ENCODE results near the gene BRMS1L. TPM values are rescaled to one million over a fixed set of nuclear protein-coding genes. Genes with fewer than 3 reads are reported as not detected.
A peak's percentile ranks its signal among the peaks of the same experiment; 100 is the strongest.

Gene BRMS1L
- total and polyA plus RNA-seq, 2 of the 13 experiments (the other 11 are each of a cell fraction or from before 2014, with no cell fraction given) = 21.1 to 23.8 TPM

DNA sequence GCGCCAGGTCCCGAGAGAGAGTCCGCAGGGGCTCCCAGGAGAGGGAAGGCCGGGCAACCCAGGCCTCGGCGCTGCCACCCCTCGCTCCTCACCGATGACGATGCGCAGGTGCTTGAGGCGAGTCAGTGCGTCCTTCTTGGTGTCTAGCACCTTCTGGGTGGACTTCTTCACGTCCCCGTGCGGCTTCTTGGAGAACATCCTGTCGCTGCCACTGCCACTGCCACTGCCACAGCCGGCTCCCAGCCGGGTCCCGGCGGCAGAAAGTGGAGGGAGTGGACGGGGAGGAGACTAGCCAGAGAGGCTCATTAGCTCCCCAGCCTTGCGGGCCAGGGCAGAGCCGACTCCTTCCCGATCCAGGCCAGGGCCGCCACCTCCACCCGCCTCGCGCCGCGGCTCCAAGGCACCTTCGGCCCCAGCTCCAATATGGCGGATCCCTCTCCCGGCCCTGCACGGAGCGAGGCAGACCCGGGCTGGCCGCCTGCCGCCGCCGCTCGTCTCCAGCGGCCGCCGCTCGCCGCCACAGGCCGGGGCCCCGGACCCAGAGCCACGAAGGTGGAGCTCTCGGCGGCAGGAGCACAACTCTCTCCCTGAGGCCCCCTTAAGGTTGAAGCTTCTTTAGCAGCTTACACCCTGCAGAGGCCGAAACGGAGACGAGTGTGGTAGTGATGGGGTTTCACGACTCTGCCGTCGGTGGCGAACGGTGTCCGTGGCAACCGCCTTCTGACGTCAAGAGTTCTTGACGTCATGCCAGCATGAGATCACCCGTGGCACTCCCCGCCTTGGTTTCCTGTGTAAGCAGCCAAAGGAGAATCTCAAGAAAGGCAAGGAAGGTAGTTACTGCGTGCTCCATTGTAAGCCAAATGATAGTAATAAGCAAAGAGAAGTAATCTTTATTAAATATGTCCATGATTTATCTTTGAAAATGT, 17.2 kb upstream of the BRMS1L start, which contains the start of gene RALGAPA1 (continued):
- peak; percentile 72; the same call in 1 of the 2 replicates for TF ChIP-seq ZNF616 (CRISPR knock-in tag; IDR thresholded peaks at IDR 0.05; ENCODE audit: low read depth)
- peak; percentile 77; the same call in 1 of the 2 replicates for TF ChIP-seq ZNF747 (CRISPR knock-in tag; IDR thresholded peaks at IDR 0.05; ENCODE audit: borderline replicate concordance)
- TF ChIP-seq, protein P1, sequence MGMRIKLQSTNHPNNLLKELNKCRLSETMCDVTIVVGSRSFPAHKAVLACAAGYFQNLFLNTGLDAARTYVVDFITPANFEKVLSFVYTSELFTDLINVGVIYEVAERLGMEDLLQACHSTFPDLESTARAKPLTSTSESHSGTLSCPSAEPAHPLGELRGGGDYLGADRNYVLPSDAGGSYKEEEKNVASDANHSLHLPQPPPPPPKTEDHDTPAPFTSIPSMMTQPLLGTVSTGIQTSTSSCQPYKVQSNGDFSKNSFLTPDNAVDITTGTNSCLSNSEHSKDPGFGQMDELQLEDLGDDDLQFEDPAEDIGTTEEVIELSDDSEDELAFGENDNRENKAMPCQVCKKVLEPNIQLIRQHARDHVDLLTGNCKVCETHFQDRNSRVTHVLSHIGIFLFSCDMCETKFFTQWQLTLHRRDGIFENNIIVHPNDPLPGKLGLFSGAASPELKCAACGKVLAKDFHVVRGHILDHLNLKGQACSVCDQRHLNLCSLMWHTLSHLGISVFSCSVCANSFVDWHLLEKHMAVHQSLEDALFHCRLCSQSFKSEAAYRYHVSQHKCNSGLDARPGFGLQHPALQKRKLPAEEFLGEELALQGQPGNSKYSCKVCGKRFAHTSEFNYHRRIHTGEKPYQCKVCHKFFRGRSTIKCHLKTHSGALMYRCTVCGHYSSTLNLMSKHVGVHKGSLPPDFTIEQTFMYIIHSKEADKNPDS (CRISPR knock-in tag; IDR thresholded peaks at IDR 0.05) = peak; percentile 92; the same call in 1 of the 2 replicates
- TF ChIP-seq, protein P2, sequence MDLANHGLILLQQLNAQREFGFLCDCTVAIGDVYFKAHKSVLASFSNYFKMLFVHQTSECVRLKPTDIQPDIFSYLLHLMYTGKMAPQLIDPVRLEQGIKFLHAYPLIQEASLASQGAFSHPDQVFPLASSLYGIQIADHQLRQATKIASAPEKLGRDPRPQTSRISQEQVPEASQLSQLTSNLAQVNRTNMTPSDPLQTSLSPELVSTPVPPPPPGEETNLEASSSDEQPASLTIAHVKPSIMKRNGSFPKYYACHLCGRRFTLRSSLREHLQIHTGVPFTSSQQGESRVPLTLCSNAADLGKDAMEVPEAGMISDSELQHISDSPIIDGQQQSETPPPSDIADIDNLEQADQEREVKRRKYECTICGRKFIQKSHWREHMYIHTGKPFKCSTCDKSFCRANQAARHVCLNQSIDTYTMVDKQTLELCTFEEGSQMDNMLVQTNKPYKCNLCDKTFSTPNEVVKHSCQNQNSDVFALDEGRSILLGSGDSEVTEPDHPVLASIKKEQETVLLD (CRISPR knock-in tag; IDR thresholded peaks at IDR 0.05; ENCODE audit: low read depth) = peak; percentile 79
- TF ChIP-seq HOXD1 (CRISPR knock-in tag; IDR thresholded peaks at IDR 0.05) = 0 out of 2 replicates have a peak, but pooled peaks have one; percentile 79
- peak; percentile 61; the same call in 1 of the 2 replicates for TF ChIP-seq BCL6 (CRISPR knock-in tag; IDR thresholded peaks at IDR 0.05)
- peak; percentile 89; the same call in 2 of the 3 replicates for TF ChIP-seq MXI1 (IDR thresholded peaks at IDR 0.05; ENCODE audit: borderline replicate concordance, low read depth, low read length)
- peak; percentile 80 for TF ChIP-seq NR2C2 (CRISPR knock-in tag; IDR thresholded peaks at IDR 0.05; ENCODE audit: borderline replicate concordance)
- TF ChIP-seq BORCS8-MEF2B (CRISPR knock-in tag; IDR thresholded peaks at IDR 0.05) = peak; percentile 93
- peak; percentile 99; the same call in 1 of the 2 replicates for TF ChIP-seq CHD4 (IDR thresholded peaks at IDR 0.05; ENCODE audit: borderline replicate concordance, low read length)
- TF ChIP-seq ZNF253 (CRISPR knock-in tag; IDR thresholded peaks at IDR 0.05; ENCODE audit: borderline replicate concordance) = 0 out of 2 replicates have a peak, but pooled peaks have one; percentile 22
- peak; percentile 75 for TF ChIP-seq PPARG (CRISPR knock-in tag; conservative IDR thresholded peaks at IDR 0.05)
- TF ChIP-seq ZMYM2 (CRISPR knock-in tag; IDR thresholded peaks at IDR 0.05) = peak; percentile 99
- TF ChIP-seq, protein P3, sequence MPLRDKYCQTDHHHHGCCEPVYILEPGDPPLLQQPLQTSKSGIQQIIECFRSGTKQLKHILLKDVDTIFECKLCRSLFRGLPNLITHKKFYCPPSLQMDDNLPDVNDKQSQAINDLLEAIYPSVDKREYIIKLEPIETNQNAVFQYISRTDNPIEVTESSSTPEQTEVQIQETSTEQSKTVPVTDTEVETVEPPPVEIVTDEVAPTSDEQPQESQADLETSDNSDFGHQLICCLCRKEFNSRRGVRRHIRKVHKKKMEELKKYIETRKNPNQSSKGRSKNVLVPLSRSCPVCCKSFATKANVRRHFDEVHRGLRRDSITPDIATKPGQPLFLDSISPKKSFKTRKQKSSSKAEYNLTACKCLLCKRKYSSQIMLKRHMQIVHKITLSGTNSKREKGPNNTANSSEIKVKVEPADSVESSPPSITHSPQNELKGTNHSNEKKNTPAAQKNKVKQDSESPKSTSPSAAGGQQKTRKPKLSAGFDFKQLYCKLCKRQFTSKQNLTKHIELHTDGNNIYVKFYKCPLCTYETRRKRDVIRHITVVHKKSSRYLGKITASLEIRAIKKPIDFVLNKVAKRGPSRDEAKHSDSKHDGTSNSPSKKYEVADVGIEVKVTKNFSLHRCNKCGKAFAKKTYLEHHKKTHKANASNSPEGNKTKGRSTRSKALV (CRISPR knock-in tag; IDR thresholded peaks at IDR 0.05) = peak; percentile 93
- TF ChIP-seq, protein P4, sequence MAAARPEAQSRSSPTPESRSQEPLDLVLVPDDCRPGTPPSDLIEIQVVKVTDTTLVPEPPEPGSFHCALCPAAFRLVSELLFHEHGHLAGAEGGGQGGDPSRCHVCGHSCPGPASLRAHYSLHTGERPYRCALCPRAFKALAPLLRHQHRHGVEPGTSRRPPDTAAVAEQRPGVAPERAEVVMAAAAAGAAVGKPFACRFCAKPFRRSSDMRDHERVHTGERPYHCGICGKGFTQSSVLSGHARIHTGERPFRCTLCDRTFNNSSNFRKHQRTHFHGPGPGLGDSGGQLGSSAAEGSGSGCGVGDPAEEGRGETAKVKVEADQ (CRISPR knock-in tag; IDR thresholded peaks at IDR 0.05; ENCODE audit: borderline replicate concordance) = peak; percentile 96
- peak; percentile 91 for TF ChIP-seq ZNF777 (CRISPR knock-in tag; IDR thresholded peaks at IDR 0.05)
- TF ChIP-seq, protein P5, sequence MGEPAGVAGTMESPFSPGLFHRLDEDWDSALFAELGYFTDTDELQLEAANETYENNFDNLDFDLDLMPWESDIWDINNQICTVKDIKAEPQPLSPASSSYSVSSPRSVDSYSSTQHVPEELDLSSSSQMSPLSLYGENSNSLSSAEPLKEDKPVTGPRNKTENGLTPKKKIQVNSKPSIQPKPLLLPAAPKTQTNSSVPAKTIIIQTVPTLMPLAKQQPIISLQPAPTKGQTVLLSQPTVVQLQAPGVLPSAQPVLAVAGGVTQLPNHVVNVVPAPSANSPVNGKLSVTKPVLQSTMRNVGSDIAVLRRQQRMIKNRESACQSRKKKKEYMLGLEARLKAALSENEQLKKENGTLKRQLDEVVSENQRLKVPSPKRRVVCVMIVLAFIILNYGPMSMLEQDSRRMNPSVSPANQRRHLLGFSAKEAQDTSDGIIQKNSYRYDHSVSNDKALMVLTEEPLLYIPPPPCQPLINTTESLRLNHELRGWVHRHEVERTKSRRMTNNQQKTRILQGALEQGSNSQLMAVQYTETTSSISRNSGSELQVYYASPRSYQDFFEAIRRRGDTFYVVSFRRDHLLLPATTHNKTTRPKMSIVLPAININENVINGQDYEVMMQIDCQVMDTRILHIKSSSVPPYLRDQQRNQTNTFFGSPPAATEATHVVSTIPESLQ (CRISPR knock-in tag; conservative IDR thresholded peaks at IDR 0.05) = peak; percentile 70; the same call in 1 of the 2 replicates
- peak; percentile 28 for TF ChIP-seq CHD2 (IDR thresholded peaks at IDR 0.05; ENCODE audit: low read depth, low read length)

Data from HepG2 (cell line).